Activated CD8-positive, alpha-beta memory T cell treated with anti-CD3 and anti-CD28 coated beads for 24 hours (primary cell): ENCODE measurements around the gene SLC9A9.

Experiments used
- DNase-seq: peaks from one replicate; pipeline ENCODE4 v3.0.0-alpha.2; 2020

Gene SLC9A9

GRCh38 chr3:143266511-143266910 lies 581.8 kb downstream of the SLC9A9 start:
- DNase-seq: peak; percentile 24

- DNase-seq: peak; percentile 33
Measured at GRCh38 chr3:143265501-143266070, 582.7 kb downstream of the SLC9A9 start.

- peak; percentile 7 for DNase-seq
Measured at GRCh38 chr3:143263852-143264513, 584.3 kb downstream of the SLC9A9 start.

GRCh38 chr3:143261848-143262247 lies 586.4 kb downstream of the SLC9A9 start:
- peak; percentile 15 for DNase-seq

- DNase-seq: no peak
Measured at GRCh38 chr3:143258692-143259091, 589.6 kb downstream of the SLC9A9 start.

- DNase-seq: no peak
Measured at GRCh38 chr3:143256416-143256815, 591.9 kb downstream of the SLC9A9 start.

- DNase-seq: no peak
Measured at GRCh38 chr3:143255739-143256138, 592.5 kb downstream of the SLC9A9 start.

- no peak for DNase-seq
Measured at GRCh38 chr3:143252931-143253330, 595.3 kb downstream of the SLC9A9 start.

GRCh38 chr3:143249014-143249413 lies 599.3 kb downstream of the SLC9A9 start:
- no peak for DNase-seq

GRCh38 chr3:143247073-143247472 lies 601.2 kb downstream of the SLC9A9 start:
- no peak for DNase-seq

- DNase-seq: no peak
Measured at GRCh38 chr3:143245692-143246091, 602.6 kb downstream of the SLC9A9 start.

- no peak for DNase-seq
Measured at GRCh38 chr3:143244516-143245063, 603.7 kb downstream of the SLC9A9 start.

GRCh38 chr3:143243686-143244085 lies 604.6 kb downstream of the SLC9A9 start:
- no peak for DNase-seq

- DNase-seq: no peak
Measured at GRCh38 chr3:143242691-143243090, 605.6 kb downstream of the SLC9A9 start.

GRCh38 chr3:143242101-143242500 lies 606.2 kb downstream of the SLC9A9 start:
- DNase-seq: no peak

GRCh38 chr3:143241481-143241951 lies 606.8 kb downstream of the SLC9A9 start:
- no peak for DNase-seq

- no peak for DNase-seq
Measured at GRCh38 chr3:143240886-143241285, 607.4 kb downstream of the SLC9A9 start.

GRCh38 chr3:143239031-143239430 lies 609.2 kb downstream of the SLC9A9 start:
- no peak for DNase-seq

- no peak for DNase-seq
Measured at GRCh38 chr3:143237077-143237627, 611.1 kb downstream of the SLC9A9 start.

GRCh38 chr3:143236226-143236964 lies 611.9 kb downstream of the SLC9A9 start:
- DNase-seq: no peak

- no peak for DNase-seq
Measured at GRCh38 chr3:143235614-143236204, 612.6 kb downstream of the SLC9A9 start.

GRCh38 chr3:143234526-143234925 lies 613.7 kb downstream of the SLC9A9 start:
- DNase-seq: no peak

GRCh38 chr3:143232981-143233380 lies 615.3 kb downstream of the SLC9A9 start:
- no peak for DNase-seq
